Measurements from ENCODE around the gene MUC6.

GRCh38 chr11:1009371-1009770 lies 27.1 kb downstream of the MUC6 start:
- no peak for TF ChIP-seq CTCF (IDR thresholded peaks at IDR 0.05)
- no peak for TF ChIP-seq POLR2A (IDR thresholded peaks at IDR 0.05)

Data from testis (tissue), 2 donors.